ENCODE measurements around the gene RIC1.

Gene RIC1

DNA sequence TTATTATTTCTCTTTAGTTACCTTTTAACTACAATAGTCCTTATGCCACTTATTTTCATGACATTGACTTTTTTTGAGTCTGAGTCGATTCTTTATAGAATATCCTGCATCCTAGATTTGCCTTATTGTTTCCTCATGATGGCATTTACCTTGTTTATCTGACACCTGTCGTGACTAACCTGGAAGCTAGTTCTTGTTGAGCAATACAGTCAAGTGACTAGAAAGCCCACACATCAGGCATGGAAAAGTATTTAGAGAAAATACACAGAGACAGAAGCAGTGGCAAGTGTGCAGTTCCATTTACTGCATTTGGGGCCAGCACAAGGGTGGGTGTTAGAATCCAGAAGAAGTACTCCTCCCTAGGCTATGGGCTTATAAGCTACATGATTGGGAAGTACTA, 106.2 kb downstream of the RIC1 start:
- in situ Hi-C loops (cut with HindIII; ENCODE audit: low pct_unique_long_range_greater_than_20kb, low sequenced_read_pairs): no loop called here
- DNase-seq (ENCODE audit: low read depth in 1 of 2, low spot score in 1 of 2): no peak
- TF ChIP-seq JUND (IDR thresholded peaks at IDR 0.05; ENCODE audit: low read depth): no peak

DNA sequence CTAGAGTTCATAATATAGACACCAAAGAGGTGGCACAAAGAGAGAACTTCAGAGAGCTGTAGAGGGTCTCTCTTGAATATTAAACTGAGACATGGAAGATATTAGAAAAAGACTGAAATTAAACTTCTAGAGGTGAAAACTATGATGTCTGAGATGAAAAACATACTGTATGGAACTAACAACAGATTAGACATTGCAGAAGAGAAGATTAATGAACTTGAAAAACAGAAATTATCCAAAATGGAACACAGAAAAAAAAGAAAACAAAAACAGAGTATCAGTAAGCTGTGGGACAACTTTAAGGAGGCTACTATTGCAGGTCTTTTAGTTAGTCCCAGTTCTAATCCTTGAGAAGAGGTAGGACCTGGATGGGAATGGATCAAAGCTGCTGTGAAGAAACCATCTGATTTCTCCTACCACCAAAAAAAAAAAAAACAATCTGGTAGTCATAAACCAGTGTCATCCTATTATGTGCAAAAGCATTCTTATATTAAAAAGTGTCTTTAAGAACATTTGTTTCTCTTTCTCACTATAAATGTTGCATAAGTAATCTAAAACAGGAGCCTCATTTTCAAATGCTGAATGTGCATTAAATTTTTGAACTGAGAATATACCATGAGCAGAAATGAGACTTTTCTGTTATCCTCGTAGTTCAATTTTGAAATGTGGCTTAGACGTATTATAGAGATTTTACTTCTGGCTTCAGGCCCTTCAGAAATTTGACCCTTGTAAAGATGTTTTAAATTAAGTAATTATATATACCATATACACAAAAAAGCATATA, 107.8 kb downstream of the RIC1 start:
- DNase-seq (ENCODE audit: low read depth in 1 of 2, low spot score in 1 of 2): no peak
- TF ChIP-seq JUND (IDR thresholded peaks at IDR 0.05; ENCODE audit: low read depth): no peak
- in situ Hi-C loops (cut with HindIII; ENCODE audit: low pct_unique_long_range_greater_than_20kb, low sequenced_read_pairs): no loop called here

DNA sequence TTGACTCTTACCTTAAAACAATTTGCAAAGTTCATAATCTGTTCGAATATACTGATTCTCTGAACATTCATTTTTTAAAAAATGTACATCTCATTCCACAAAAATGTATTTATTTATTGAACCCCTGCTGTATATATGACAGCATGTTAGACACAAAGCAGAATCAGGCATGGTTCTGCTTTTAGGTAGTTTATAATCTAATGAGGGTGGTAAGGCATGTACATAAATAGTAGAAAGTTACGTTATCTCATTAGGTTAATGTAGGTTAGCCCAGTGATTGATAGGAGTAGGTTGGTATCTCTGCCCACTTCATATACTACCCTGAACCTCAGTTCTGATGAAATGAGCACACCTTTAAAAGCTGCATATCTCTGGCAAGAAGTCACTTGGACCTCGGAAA, 114.2 kb downstream of the RIC1 start:
- TF ChIP-seq JUND (IDR thresholded peaks at IDR 0.05; ENCODE audit: low read depth): no peak
- in situ Hi-C loops (cut with HindIII; ENCODE audit: low pct_unique_long_range_greater_than_20kb, low sequenced_read_pairs): no loop called here
- DNase-seq (ENCODE audit: low read depth in 1 of 2, low spot score in 1 of 2): no peak

DNA sequence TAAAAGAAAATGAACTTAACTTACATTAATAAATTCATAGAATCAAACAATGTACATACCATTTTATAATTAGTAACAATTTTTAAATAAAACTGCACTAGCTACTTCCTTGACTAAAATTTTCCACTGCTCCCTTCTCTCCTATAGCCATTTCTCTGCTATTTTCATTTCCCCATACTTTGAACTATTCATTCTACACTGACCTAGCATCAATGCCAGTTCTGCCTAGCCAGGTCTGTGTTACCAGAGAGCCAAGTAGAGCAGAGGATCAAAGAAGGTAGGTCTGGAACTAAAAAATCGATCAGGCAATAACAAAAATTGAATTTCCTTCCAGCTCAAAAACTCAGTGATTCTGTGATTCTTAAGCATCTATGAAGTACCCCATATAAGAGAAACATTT, 119.5 kb downstream of the RIC1 start:
- in situ Hi-C loops (cut with HindIII; ENCODE audit: low pct_unique_long_range_greater_than_20kb, low sequenced_read_pairs): no loop called here
- no peak for TF ChIP-seq JUND (IDR thresholded peaks at IDR 0.05; ENCODE audit: low read depth)
- no peak for DNase-seq (ENCODE audit: low read depth in 1 of 2, low spot score in 1 of 2)

DNA sequence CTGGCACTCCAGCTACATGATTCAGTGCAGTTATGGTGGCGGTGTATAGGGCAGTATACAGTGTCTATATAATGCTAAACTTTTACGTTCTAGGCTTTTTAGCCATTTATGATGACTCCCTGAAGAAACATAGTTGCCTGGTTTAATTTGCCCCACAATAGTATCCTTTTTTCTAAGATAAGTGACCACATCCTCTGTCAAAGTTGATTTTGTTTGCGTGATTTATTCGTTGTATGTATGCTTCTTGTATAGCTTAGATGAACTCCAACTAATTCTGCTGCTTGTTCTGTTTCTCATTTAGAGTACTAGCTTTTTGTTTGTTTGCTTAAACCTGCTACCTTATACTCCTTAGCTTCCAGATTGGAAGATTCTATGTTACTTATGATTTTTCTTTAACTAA, 120.4 kb downstream of the RIC1 start:
- in situ Hi-C loops (cut with HindIII; ENCODE audit: low pct_unique_long_range_greater_than_20kb, low sequenced_read_pairs): no loop called here
- DNase-seq (ENCODE audit: low read depth in 1 of 2, low spot score in 1 of 2): no peak
- TF ChIP-seq JUND (IDR thresholded peaks at IDR 0.05; ENCODE audit: low read depth): no peak

DNA sequence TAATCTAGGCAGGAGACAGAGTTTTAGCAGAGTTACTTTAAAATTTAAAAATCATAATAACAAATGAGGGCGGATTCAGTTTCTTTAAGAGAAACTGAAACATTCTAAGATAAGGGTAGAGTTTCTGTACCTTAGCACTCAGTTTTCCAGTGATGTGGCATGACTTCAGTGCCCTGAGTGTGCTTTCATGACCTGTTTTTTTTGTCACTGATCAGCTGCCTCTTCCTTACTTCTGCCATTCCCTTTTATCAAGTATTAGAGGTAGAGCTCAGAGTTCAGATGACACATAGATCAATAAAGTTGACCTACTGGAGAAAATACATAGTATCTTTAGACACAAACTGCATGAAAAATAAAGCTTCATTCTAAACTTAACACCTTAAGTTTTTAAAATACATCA, 121.7 kb downstream of the RIC1 start:
- in situ Hi-C loops (cut with HindIII; ENCODE audit: low pct_unique_long_range_greater_than_20kb, low sequenced_read_pairs): no loop called here
- no peak for DNase-seq (ENCODE audit: low read depth in 1 of 2, low spot score in 1 of 2)
- TF ChIP-seq JUND (IDR thresholded peaks at IDR 0.05; ENCODE audit: low read depth): no peak

DNA sequence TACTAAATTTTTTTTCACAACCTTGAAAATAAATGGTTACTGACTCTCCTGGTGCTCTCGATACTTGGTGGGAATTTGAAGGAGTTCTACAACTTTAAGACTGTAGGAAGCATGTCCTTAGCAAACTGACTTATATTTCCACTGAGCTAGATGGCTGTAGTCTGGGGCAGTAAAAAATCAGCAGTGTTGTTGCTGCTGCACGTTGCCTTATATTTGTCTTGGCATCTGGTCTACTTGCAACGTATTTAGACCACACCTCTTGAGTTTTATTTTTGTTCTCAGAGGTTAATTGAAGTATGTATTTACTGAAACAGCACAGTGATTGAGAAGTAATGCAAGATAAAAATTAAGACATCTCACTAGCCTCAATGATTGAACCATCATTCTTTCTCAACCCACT, 127.7 kb downstream of the RIC1 start:
- in situ Hi-C loops (cut with HindIII; ENCODE audit: low pct_unique_long_range_greater_than_20kb, low sequenced_read_pairs): no loop called here
- TF ChIP-seq JUND (IDR thresholded peaks at IDR 0.05; ENCODE audit: low read depth): no peak
- DNase-seq (ENCODE audit: low read depth in 1 of 2, low spot score in 1 of 2): no peak

DNA sequence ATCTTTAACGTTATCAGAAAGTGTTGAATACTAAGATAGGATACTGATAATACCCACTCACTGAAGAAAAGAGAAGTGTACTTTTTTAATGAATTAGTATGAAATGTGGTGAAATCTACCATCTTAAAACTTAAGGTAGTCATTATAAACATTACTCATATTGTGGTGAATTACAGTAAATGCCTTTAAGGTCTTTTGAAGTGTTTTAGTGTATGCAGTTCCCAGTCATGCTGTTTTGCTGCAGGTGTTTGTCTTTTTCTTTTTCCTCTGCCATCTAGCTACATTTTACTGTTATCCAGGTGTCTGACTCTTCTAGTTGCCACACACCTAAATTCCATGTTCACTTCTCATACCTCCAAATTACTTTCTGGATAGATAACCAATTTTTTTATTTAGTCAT, 131.4 kb downstream of the RIC1 start:
- no peak for TF ChIP-seq JUND (IDR thresholded peaks at IDR 0.05; ENCODE audit: low read depth)
- DNase-seq (ENCODE audit: low read depth in 1 of 2, low spot score in 1 of 2): no peak
- in situ Hi-C loops (cut with HindIII; ENCODE audit: low pct_unique_long_range_greater_than_20kb, low sequenced_read_pairs): no loop called here

DNA sequence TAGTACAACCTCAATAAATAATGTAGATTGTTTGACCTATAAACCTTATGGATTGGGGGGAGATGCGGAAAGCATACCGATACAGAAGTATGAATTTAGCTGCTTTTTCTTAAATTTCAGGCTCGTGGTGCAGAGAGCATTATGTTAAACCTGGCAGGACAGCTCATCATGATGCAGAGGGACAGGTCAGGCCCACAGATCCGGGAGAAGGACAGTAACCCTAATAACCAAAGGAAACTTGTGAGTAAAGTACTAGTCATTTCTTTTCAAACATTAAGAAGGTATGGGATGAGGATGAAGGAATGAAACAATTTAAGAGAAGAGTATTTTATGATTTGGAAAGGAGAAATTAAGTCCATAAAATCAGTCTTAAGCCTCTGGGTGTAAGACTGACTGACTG, 133.5 kb downstream of the RIC1 start:
- no peak for TF ChIP-seq JUND (IDR thresholded peaks at IDR 0.05; ENCODE audit: low read depth)
- no peak for DNase-seq (ENCODE audit: low read depth in 1 of 2, low spot score in 1 of 2)
- in situ Hi-C loops (cut with HindIII; ENCODE audit: low pct_unique_long_range_greater_than_20kb, low sequenced_read_pairs): no loop called here

DNA sequence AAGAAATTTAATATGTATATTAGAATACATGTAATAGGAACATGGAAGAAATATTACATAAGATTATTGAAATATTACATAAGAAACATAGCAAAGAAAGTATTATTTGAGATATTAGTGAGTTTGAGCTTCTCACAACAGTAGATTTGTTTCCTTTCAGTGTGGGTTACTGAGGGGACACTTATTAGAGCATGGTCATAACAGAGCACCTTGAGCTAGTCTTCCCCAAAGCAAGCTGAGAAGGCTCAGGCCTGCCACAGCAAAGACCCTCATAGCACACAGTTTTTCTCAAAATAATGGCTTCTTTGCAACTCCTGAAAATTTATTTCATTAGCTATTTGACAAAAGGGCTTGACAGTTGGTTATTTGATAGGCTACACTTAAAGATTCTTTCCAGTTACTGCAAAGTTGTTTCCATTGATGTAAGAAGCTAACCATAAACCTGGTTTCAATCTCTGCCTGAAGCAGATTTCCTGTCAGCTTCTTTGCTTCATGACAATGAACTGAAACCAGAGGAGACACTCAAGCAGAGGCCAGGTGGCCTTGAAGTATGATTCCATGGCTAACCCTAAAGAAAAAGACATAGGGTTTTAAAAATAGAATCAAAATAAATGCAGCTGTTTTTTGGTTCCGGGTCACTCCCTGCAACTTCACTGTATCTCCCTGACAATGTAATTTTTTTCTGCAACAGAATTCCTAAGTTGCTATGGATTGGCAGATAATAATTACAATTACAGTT, 135.4 kb downstream of the RIC1 start:
- DNase-seq (ENCODE audit: low read depth in 1 of 2, low spot score in 1 of 2): no peak
- in situ Hi-C loops (cut with HindIII; ENCODE audit: low pct_unique_long_range_greater_than_20kb, low sequenced_read_pairs): no loop called here
- no peak for TF ChIP-seq JUND (IDR thresholded peaks at IDR 0.05; ENCODE audit: low read depth)

DNA sequence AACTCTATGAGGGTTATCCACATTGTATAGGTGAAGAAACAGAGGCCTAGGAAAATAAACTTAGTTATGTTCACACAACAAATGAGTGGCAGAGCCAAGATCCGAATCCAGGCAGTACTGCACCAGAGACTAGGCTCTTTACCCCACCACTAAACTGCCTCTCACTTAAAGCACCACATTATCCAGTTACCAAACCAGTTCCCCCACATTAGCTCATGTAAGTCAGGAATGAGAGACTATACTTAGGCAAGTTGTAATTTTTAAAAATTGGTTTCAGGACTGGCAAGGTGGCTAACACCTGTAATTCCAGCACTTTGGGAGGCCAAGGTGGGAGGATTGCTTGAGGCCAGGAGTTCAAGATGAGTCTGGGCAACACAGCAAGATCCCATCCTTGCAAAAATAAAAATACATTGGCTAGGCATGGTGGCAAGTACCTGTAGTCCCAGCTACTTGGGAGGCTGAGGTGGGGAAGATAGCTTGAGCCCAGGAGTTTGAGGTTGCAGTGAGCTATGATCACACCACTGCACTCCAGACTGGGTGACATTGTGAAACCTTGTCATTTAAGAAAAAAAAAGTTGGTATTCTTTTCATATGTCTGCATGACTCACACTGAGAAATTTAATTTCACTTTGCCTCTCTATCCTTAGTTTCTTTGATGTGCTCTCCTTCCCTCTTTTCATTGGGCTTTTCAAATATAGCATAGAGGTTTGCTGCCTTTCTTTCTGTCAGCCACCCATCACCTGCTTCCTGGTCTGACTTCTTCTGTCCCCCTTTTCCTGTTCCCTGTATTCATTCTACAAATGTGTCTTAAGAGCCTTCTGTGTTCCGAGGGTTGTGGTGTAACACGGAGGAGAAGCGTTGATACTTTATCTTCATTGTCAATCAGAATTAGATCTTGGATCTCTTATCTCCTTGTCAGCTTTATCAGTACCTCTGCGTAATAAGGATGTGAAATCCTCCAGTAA, 139.3 kb downstream of the RIC1 start:
- no peak for TF ChIP-seq JUND (IDR thresholded peaks at IDR 0.05; ENCODE audit: low read depth)
- in situ Hi-C loops (cut with HindIII; ENCODE audit: low pct_unique_long_range_greater_than_20kb, low sequenced_read_pairs): no loop called here
- DNase-seq (ENCODE audit: low read depth in 1 of 2, low spot score in 1 of 2): peak in 1 of 2 experiments; percentile 61

DNA sequence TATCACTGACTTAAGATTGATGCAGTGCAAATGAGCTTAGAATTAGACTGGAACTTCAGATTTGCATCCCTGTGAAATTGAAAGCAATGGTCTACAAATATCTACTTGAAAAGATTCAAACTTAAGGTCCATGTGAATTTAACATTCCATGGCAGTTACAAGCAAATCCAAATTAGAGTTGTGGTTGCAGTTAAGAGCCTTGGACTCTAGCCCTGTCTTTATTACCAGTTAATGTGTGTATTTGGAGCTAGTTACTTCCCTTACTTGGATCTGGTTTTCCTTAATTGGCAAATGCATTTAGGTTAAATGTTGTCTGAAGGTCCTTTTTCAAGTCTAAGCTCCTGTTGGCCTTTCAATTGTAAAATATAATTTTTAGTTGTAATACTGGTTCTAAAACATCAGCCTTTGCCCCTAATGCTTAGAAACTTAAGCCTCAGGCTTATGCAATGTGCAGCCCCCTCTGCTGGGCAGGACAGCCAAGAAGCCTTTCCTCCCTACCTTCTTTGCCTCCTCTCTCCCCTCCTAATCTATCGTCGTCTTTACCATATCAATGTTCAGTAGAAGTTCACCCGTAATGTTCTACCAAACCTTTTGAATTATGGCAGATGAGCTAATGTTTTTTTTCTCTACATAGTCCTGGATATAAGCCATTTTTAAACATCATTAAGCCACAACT, 144.6 kb downstream of the RIC1 start:
- no peak for DNase-seq (ENCODE audit: low read depth in 1 of 2, low spot score in 1 of 2)
- in situ Hi-C loops (cut with HindIII; ENCODE audit: low pct_unique_long_range_greater_than_20kb, low sequenced_read_pairs): no loop called here
- no peak for TF ChIP-seq JUND (IDR thresholded peaks at IDR 0.05; ENCODE audit: low read depth)

All from T47D (cell line).